ENCODE measurements around the gene AIG1. TPM values are rescaled to one million over a fixed set of nuclear protein-coding genes. Genes with fewer than 3 reads are reported as not detected.

The AIG1 gene
- total RNA-seq, 1 donor from 2014 or later, result 4.7 TPM

DNA sequence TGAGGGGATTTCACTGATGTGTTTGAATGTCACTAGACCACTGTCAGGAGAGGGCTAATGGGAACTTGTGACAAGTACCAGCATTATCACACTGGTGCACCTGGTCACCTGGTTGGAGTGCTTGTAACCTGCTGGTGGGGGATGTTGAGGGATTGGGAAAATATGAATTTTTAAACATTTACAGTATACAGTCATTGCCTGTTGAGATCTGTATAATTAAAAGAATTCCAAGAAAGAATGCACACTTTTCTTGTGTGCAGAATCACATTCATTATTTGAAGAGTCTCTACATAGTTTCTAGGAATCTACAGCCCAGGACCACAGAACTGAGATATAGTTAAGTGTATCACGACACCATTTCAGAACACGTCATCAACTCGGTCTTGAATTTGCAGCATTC, 118.4 kb downstream of the AIG1 start:
- H3K36me3 Mint-ChIP-seq (ENCODE audit: low read depth), result no peaks in the 10 kb centered on the region
- H3K4me3 Mint-ChIP-seq, result no peak overlapping the region
- DNase-seq, result no peak
- no peak overlapping the region for H3K27ac Mint-ChIP-seq
- intact Hi-C loops (cut with micrococcal nuclease), result no loop called here
- H3K4me1 Mint-ChIP-seq, result no peaks in the 10 kb centered on the region
- H3K9me3 Mint-ChIP-seq, result peaks cover 11% of the 10 kb centered on the region
- no peaks in the 10 kb centered on the region for H3K27me3 Mint-ChIP-seq

DNA sequence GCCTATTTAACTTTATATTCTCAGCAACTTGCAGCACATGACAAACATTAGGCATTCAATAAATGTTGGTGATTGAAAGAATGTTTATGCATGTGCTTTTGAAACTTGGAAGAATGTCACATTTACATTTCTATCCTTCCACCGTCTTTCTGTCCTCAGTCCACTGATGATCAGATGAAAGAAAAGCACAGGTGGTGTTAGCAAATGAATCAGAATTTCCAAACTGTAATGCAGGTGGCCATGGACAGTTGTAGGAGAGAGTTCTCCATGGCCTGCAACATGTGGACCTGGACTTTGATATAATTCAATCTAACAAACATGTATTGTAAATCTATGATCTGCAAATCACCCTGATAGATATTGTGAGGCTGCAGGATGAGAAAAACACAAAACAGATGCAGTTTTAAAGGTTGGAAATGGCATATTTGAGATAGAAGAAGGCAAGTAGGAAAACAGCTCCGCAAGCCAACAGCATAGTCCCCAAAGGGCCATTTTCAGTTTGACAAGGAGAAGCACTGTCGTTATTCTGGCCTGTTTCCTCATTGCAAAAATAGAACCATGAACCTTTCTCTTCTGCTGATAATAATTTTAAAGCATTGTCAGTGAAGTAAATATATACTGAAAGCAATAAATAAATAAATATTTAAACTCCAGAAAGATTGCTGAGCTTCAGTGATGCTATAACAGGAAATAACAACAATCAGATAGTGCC, 119.4 kb downstream of the AIG1 start:
- DNase-seq, result no peak
- Mint-ChIP-seq H3K9me3 (peaks cover 8% of the 10 kb centered on the region), H3K36me3 (ENCODE audit: low read depth) (no peaks in the 10 kb centered on the region), H3K4me1 (no peaks in the 10 kb centered on the region), H3K27ac (no peak overlapping the region), H3K27me3 (no peaks in the 10 kb centered on the region), H3K4me3 (no peak overlapping the region)
- intact Hi-C loops (cut with micrococcal nuclease), result no loop called here

DNA sequence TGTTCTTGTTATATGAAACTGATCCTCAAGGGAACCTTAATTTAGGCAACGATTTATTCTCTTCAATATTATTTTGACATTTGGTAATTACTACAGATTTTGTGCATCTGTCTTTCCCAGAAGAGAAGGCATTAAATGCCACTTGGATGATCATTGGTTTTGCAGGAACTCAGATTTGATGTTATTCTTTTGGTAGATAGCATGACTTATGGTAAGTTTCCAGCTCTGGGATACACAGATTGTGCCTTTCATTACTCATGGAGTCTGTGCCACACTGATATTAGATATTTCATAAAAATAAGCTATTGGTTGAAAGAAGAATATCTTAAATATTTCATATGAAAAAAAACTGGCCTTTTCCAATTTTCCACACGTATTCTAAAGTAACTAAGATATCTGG, 120.1 kb downstream of the AIG1 start:
- Mint-ChIP-seq H3K27me3 (no peaks in the 10 kb centered on the region), H3K4me1 (no peaks in the 10 kb centered on the region), H3K9me3 (peaks cover 5% of the 10 kb centered on the region), H3K4me3 (no peak overlapping the region), H3K27ac (no peak overlapping the region), H3K36me3 (ENCODE audit: low read depth) (no peaks in the 10 kb centered on the region)
- intact Hi-C loops (cut with micrococcal nuclease), result no loop called here
- no peak for DNase-seq

DNA sequence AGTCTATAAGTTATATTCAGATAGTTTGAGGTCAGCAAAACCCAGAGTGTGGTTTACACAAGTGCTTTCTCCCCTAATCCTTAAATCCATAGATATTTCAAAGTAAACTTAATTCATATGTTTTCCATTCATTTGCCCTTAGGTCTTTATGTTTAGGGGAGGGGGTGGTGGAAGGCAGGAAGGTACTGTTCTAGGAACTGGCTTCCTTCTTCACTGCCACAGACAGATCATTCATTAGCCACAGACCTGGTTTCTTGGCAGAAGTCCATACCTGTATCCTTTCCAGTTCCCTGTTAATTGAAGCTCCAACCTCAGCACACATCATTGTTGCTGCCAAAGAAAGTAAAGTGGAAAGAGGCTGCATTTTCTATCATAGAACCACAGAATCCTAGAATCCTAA, 123.0 kb downstream of the AIG1 start:
- no peak for DNase-seq
- no peaks in the 10 kb centered on the region for H3K36me3 Mint-ChIP-seq (ENCODE audit: low read depth)
- H3K9me3 Mint-ChIP-seq, result no peaks in the 10 kb centered on the region
- no peaks in the 10 kb centered on the region for H3K27me3 Mint-ChIP-seq
- H3K27ac Mint-ChIP-seq, result no peak overlapping the region
- intact Hi-C loops (cut with micrococcal nuclease), result no loop called here
- H3K4me3 Mint-ChIP-seq, result no peak overlapping the region
- H3K4me1 Mint-ChIP-seq, result no peaks in the 10 kb centered on the region

DNA sequence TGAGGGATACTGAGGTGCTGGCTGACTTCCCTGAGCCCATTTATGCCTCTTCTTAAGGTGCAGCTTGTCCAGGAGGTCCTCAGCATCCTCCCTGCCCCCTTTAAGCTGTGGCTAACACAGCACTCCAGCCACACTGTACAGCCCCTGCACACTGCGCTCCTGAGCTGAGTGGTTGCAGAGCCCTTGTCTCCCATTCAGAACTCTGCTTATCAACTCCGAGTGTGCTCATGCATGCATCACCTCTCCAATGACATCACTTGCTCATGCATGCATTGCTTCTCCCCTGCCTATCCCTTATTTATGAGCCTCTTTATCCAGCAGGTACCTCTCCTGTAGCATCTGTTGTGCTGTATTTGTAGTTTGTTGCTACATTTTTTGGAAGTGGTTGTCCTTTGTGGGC, 124.6 kb downstream of the AIG1 start:
- Mint-ChIP-seq H3K4me3 (no peak overlapping the region), H3K27me3 (no peaks in the 10 kb centered on the region), H3K36me3 (ENCODE audit: low read depth) (no peaks in the 10 kb centered on the region), H3K4me1 (no peaks in the 10 kb centered on the region), H3K27ac (no peak overlapping the region), H3K9me3 (no peaks in the 10 kb centered on the region)
- no peak for DNase-seq
- intact Hi-C loops (cut with micrococcal nuclease), result no loop called here

DNA sequence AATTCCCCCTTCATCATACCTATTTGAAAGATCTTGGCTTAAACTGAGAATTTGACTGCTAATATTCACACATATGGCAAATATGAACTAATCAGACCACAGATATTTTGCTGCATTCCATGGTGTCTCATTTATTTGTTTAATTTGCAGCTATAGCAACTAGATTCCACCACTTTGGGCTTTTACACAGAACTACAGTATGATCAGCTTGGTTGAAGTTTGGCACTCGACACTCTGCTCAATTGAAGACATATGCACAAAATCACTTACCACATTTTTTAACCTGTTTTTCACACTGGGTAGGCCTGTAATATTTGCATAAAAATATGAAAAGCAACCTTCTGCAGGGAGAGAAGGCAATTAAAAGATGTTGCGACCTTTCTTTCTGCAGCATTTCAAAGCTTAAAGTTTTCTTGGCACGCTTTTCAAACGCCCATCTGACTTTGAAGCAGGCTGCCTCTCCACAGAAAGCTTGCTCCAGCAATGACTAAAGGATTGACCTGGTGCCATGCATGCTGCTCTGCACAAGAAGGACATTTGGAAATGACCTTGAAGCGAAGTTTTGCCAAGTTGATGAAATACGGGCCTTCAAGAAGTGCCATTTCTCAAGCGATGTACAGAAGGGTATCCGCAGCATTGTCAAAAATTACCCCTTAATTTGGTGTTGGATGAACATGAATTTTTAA, 126.7 kb downstream of the AIG1 start:
- H3K9me3 Mint-ChIP-seq, result no peaks in the 10 kb centered on the region
- H3K4me3 Mint-ChIP-seq, result no peak overlapping the region
- H3K36me3 Mint-ChIP-seq (ENCODE audit: low read depth), result no peaks in the 10 kb centered on the region
- no peaks in the 10 kb centered on the region for H3K27me3 Mint-ChIP-seq
- no peaks in the 10 kb centered on the region for H3K4me1 Mint-ChIP-seq
- intact Hi-C loops (cut with micrococcal nuclease), result no loop called here
- no peak overlapping the region for H3K27ac Mint-ChIP-seq
- DNase-seq, result no peak

DNA sequence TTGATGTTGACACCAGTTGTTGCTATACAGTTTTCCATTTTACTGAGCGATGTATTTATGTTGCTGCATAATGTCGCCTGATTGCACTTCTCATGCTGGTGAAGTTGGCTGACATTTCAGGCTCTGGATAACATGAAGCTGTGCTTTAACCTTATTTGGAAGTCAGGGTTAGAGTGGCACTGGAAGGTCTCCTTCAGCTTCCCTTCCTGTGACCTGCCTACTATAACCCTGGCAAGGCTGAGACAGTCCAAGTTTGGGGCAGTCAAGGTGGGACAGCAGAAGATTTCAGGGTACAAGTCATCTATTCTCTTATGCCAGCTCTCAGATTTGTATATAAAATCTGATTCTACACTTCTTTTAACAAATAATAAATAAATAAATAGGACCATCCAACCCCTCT, 127.6 kb downstream of the AIG1 start:
- intact Hi-C loops (cut with micrococcal nuclease), result no loop called here
- H3K36me3 Mint-ChIP-seq (ENCODE audit: low read depth), result no peaks in the 10 kb centered on the region
- H3K27ac Mint-ChIP-seq, result no peak overlapping the region
- H3K4me1 Mint-ChIP-seq, result no peaks in the 10 kb centered on the region
- no peak overlapping the region for H3K4me3 Mint-ChIP-seq
- no peak for DNase-seq
- no peaks in the 10 kb centered on the region for H3K27me3 Mint-ChIP-seq
- no peaks in the 10 kb centered on the region for H3K9me3 Mint-ChIP-seq

DNA sequence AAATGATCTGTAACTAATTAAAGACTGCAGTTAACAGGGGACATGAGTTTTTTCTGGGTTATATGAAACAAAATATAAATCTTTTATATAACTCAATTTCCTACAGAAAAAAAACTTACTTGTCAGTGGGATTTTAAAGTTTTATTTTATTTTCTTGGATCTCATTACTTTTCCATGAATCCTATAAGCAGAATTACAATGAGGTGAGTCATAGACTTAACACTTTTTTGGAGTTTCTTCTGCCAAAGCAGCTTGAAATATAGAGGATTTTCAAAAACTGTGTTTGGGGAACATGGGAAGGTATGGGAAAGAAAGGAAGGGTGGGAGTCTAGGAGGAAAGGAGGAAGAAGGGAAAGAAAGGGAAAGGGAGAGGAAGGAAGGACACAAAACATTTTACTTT, 130.7 kb downstream of the AIG1 start:
- H3K27ac Mint-ChIP-seq, result no peak overlapping the region
- H3K4me1 Mint-ChIP-seq, result no peaks in the 10 kb centered on the region
- H3K4me3 Mint-ChIP-seq, result no peak overlapping the region
- H3K9me3 Mint-ChIP-seq, result no peaks in the 10 kb centered on the region
- DNase-seq, result no peak
- no peaks in the 10 kb centered on the region for H3K27me3 Mint-ChIP-seq
- H3K36me3 Mint-ChIP-seq (ENCODE audit: low read depth), result no peaks in the 10 kb centered on the region
- intact Hi-C loops (cut with micrococcal nuclease), result no loop called here

DNA sequence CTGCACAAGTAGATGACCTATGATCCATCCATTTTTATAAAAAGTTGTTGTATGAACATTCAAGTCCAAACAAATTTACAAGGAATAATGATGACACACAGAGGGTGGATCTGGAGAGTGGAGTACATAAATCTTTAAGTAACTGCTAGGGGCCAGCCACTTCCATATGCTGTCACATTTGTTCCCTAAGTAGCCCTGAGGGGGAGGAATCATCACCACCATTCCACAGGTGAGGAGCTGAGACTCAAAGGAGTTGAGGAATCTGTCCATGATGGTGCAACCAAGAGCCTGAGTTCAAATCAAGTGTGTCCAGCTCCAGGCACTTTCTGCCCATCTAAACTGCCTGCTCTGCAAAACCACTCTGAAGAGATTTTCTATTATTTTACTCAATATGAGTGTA, 132.1 kb downstream of the AIG1 start:
- Mint-ChIP-seq H3K9me3 (no peaks in the 10 kb centered on the region), H3K36me3 (ENCODE audit: low read depth) (no peaks in the 10 kb centered on the region), H3K4me3 (no peak overlapping the region), H3K27me3 (no peaks in the 10 kb centered on the region), H3K27ac (no peak overlapping the region), H3K4me1 (no peaks in the 10 kb centered on the region)
- no peak for DNase-seq
- intact Hi-C loops (cut with micrococcal nuclease), result no loop called here

DNA sequence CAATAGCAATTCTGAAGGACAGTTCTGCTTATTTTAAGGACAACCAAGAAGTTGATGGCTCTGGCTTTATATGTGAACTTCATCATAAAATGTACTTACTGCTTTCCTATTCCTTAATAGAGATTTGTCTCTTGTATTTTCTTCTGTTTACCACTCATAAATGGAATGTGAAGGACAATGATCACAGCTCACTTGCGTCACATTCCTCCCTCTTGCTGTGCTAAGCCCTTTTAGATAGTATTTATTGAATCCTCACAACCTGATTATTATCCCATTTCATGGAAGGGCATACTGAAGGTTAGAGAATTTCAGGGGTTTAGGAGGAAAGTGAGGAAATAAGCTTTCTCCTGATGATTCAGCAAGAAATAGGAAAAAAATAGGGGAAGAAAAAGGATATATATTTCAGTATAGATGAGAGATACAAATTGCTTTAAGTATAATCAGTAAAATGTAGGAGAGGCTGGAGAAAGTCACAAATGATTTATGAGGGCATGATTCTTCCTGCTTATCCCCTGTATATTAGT, 132.9 kb downstream of the AIG1 start:
- intact Hi-C loops (cut with micrococcal nuclease), result no loop called here

DNA sequence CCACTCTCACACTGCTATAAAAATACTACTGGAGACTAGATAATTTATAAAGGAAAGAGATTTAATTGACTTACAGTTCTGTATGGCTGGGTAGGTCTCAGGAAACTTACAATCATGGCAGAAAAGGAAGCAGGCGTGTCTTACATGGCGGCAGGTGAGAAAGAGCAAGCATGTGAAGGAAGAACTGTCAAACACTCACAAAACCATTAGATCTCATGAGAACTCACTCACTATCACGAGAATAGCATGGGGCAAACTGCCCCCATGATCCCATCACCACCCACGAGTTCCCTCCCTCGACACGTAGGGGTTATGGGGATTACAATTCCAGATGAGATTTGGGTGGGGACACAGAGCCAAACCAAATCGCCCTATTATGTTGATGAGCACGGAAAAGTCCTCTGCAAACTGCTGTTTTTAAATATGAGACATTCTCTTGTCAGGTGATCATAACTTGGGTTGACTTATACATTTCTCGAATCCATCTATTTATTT, 133.5 kb downstream of the AIG1 start:
- H3K9me3 Mint-ChIP-seq, result no peaks in the 10 kb centered on the region

More for the DNA sequence above, 132.9 kb downstream of the AIG1 start:
- Mint-ChIP-seq H3K27me3 (no peaks in the 10 kb centered on the region), H3K4me3 (no peak overlapping the region), H3K27ac (no peak overlapping the region), H3K4me1 (no peaks in the 10 kb centered on the region), H3K36me3 (ENCODE audit: low read depth) (no peaks in the 10 kb centered on the region), H3K9me3 (no peaks in the 10 kb centered on the region)
- no peak for DNase-seq

DNA sequence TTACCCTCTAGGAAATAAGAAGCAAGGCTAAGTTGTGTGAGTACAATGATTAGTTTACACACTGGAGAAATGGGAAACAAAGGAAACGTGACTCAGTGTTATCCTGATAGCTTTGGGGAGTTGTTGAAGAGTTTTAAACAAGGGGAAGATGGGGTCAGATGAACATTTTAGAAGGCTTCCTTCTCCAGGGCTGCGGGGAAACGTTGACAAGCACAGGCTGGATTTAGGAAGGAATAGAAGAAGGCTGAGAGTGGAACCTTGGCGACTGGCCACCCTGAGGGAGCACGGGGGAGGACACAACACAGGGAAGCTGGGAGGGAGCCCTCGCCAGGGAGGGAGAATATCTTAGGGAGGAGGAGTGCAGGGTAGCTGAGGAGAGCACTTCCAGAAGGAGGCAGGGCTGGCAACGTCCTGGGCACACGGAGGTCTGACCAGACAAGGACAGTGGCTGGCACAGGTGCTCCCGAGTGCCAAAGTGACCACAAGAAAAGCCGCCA, 134.7 kb downstream of the AIG1 start:
- H3K27me3 Mint-ChIP-seq, result no peaks in the 10 kb centered on the region
- H3K9me3 Mint-ChIP-seq, result peaks cover under 1% of the 10 kb centered on the region
- intact Hi-C loops (cut with micrococcal nuclease), result no loop called here
- H3K36me3 Mint-ChIP-seq (ENCODE audit: low read depth), result no peaks in the 10 kb centered on the region
- H3K27ac Mint-ChIP-seq, result no peak overlapping the region
- DNase-seq, result no peak
- peaks cover 2% of the 10 kb centered on the region for H3K4me1 Mint-ChIP-seq
- no peak overlapping the region for H3K4me3 Mint-ChIP-seq

More for the DNA sequence above, 133.5 kb downstream of the AIG1 start:
- Mint-ChIP-seq H3K4me1 (no peaks in the 10 kb centered on the region), H3K27ac (no peak overlapping the region), H3K36me3 (ENCODE audit: low read depth) (no peaks in the 10 kb centered on the region), H3K27me3 (no peaks in the 10 kb centered on the region), H3K4me3 (no peak overlapping the region)
- no peak for DNase-seq
- intact Hi-C loops (cut with micrococcal nuclease), result no loop called here

DNA sequence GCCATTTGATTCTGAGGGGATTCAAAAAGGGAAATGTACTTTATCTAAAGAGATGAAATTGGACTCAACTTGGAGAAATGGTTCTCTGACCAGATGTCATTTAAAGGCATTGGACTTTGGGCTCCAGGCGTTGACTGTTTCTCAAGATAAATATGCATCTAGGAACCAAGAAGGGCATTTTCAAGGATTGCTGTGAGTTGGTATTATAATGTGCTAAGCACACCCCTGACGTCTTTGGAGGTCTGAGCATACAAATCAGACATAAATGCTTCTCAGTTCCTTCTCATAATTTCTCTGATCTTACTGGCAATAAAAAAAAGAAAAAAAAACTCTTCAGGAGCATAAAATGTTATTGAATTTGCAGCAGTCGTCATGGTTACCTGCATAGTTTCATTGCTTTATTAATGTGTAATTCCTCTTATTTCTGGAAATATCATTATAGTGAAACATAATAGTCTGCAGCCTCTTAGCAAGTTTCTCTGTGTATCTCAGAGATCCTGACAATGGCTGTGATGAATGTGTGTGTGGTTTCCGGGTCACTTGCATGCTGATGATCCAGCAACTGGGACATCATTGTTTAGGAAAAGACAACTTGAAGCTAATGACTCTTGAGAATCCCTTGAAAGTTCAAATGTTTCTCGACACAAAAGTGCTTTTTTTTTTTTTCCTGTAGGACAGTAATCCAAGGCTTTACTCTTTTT, 136.0 kb downstream of the AIG1 start:
- no peaks in the 10 kb centered on the region for H3K27me3 Mint-ChIP-seq
- H3K27ac Mint-ChIP-seq, result no peak overlapping the region
- no peaks in the 10 kb centered on the region for H3K36me3 Mint-ChIP-seq (ENCODE audit: low read depth)
- no peak overlapping the region for H3K4me3 Mint-ChIP-seq
- peaks cover 4% of the 10 kb centered on the region for H3K9me3 Mint-ChIP-seq
- H3K4me1 Mint-ChIP-seq, result peaks cover 2% of the 10 kb centered on the region
- DNase-seq, result no peak
- intact Hi-C loops (cut with micrococcal nuclease), result no loop called here

DNA sequence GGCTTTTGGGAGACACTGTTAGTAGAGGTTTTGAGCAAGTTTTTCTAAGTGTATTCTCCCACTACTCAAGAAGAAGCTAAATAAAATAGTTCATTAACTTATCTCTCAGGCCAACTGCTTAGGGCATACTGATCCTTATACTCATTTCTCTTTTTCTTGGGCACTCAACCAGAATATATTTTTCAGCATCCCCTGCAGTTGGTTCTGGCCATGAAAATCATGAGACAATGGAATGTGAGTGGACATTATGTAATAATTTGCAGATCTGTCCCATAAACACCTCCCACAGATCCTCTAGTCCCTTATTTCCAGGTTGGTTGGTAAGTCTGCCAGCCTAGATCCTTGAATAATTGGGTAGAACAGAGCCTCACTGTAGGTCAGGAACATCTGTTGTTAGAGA, 136.7 kb downstream of the AIG1 start:
- Mint-ChIP-seq H3K4me3 (no peak overlapping the region), H3K9me3 (peaks cover 4% of the 10 kb centered on the region), H3K36me3 (ENCODE audit: low read depth) (no peaks in the 10 kb centered on the region), H3K4me1 (peaks cover 2% of the 10 kb centered on the region), H3K27ac (no peak overlapping the region), H3K27me3 (no peaks in the 10 kb centered on the region)
- intact Hi-C loops (cut with micrococcal nuclease), result no loop called here
- no peak for DNase-seq

Measured in activated CD4-positive, alpha-beta T cell treated with anti-CD3 and anti-CD28 coated beads, Interleukin-2, amount 10 ng/mL, durations not matched to agents 24 days and 14 days (primary cell).